Caco-2 (cell line): ENCODE results near the gene ST6GAL1. TPM values are rescaled to one million over a fixed set of nuclear protein-coding genes. Genes with fewer than 3 reads are reported as not detected.

Experiments used
- BruUV-seq: library from RNA; stranded (reverse); fragments of 400-500 nt; replicated peaks from 2 replicates; lab custom pipeline; 2021; lab: Mats Ljungman, UMichigan
- CTCF ChIA-PET: fragments of 300-600 bp; sonication (Branson Sonifier 250); formaldehyde crosslinking; loops from one replicate; lab custom pipeline; 2022; ENCODE audit warnings: antibody characterized with exemption; lab: Charles Lee
- POLR2A ChIA-PET: fragments of 300-600 bp; sonication (Branson Sonifier 250); formaldehyde crosslinking; loops from one replicate; lab custom pipeline; 2022; ENCODE audit warnings: antibody characterized with exemption; lab: Charles Lee
- DNase-seq, 2 experiments: peaks; one replicate each; pipeline versions ENCODE4 v3.0.0 to v3.0.0-alpha.2; 2020 to 2022
- H3K27me3 ChIP-seq: replicated peaks from 2 replicates; pipeline ENCODE4 v1.6.0; 2011; ENCODE audit warnings: low read length; ENCODE audit not compliant: control insufficient read depth, insufficient read depth
- H3K36me3 ChIP-seq: 2 replicates; pipeline ENCODE4 v1.5.1; 2011; ENCODE audit warnings: low read length; ENCODE audit not compliant: control insufficient read depth, insufficient read depth
- H3K4me1 ChIP-seq: fragments of 250-450 bp; sonication (Bioruptor Pico); 2 replicates; pipeline ENCODE4 v1.5.1; 2020; ENCODE audit warnings: mild to moderate bottlenecking
- H3K4me3 ChIP-seq: 2 replicates; pipeline ENCODE4 v1.5.1; 2011; ENCODE audit warnings: low read depth, mild to moderate bottlenecking, control low read depth, low read length
- H3K9me3 ChIP-seq: fragments of 250-450 bp; sonication (Bioruptor Pico); 2 replicates; pipeline ENCODE4 v1.5.1; 2020; ENCODE audit warnings: mild to moderate bottlenecking, moderate library complexity
- H3K27ac Mint-ChIP-seq: one replicate; pipeline ENCODE4 v1.8.0; 2022; ENCODE audit warnings: mixed read lengths; ENCODE audit not compliant: unreplicated experiment
- H3K27me3 Mint-ChIP-seq: one replicate; pipeline ENCODE4 v1.8.0; 2022; ENCODE audit warnings: mixed read lengths; ENCODE audit not compliant: insufficient read depth, unreplicated experiment
- H3K36me3 Mint-ChIP-seq: one replicate; pipeline ENCODE4 v1.8.0; 2022; ENCODE audit warnings: mild to moderate bottlenecking, mixed read lengths; ENCODE audit not compliant: insufficient read depth, unreplicated experiment
- H3K4me1 Mint-ChIP-seq: one replicate; pipeline ENCODE4 v1.8.0; 2022; ENCODE audit warnings: low read depth, mixed read lengths; ENCODE audit not compliant: unreplicated experiment
- H3K4me3 Mint-ChIP-seq: one replicate; pipeline ENCODE4 v1.8.0; 2022; ENCODE audit warnings: mild to moderate bottlenecking, moderate library complexity, mixed read lengths; ENCODE audit not compliant: unreplicated experiment
- H3K9me3 Mint-ChIP-seq: one replicate; pipeline ENCODE4 v1.8.0; 2022; ENCODE audit warnings: mixed read lengths; ENCODE audit not compliant: unreplicated experiment
- CTCF ChIP-seq, 2 experiments: fragments of 200-600 bp in 1 of 2; IDR thresholded peaks; 1 replicate in 1 of 2; 2 replicates in 1 of 2; pipeline versions ENCODE4 v1.5.1 to v1.8.0; 2011 to 2022; ENCODE audit warnings: antibody characterized with exemption in 1 of 2, control low read depth in 1 of 2, inconsistent platforms in 1 of 2, low read depth in 1 of 2, low read length in 1 of 2, mild to moderate bottlenecking in 1 of 2, moderate library complexity in 1 of 2; ENCODE audit not compliant: insufficient read depth in 1 of 2, severe bottlenecking in 1 of 2, unreplicated experiment in 1 of 2
- intact Hi-C: fragments of 100-400 bp; cut with micrococcal nuclease; formaldehyde crosslinking; loops from one replicate; pipeline ENCODE4 v1.10.0; 2022; ENCODE audit not compliant: unreplicated experiment
- total RNA-seq: library from RNA; stranded (reverse); gene quantifications from 2 replicates; pipeline ENCODE4 v1.2.3, GENCODE V29; 2022

Gene ST6GAL1
- total RNA-seq, 1 experiment from 2014 or later, result 34.6 TPM

DNA sequence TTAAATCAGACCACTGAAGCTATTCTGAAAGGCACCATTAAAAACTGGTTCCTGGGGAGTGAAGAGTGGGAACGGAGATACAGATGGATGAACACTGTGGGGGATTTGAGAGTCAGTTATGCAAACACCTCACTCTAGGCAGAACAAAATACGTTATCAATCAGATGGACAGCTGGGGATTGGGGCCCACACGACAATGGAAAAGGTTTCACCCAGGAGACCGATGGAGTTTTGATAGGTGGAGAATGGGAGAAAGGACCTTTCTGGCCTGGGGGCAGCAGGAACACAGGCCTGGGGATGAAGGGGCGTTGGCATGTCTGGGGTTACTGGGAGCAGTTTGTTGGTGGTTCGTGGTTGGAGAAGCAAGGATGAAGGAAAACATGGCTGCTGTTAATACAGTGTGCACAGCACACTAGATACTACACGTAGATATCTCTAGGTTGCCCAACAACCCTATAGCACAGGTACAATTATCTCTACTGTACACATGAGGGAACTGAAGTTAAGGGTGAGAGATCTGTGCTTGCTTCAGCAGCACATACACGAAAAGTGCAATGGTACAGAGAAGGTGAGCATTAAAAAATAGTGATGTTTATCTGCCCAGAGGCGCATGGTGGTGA lies 16.5 kb downstream of the ST6GAL1 start:
- no peaks in the 10 kb centered on the region for H3K36me3 ChIP-seq
- no peak overlapping the region for H3K27ac Mint-ChIP-seq
- BruUV-seq, result no TSS peak
- H3K9me3 Mint-ChIP-seq, result peaks cover 9% of the 10 kb centered on the region
- ChIA-PET POLR2A (no interaction called here), CTCF (no interaction called here)
- DNase-seq, result no peak
- peaks cover 6% of the 10 kb centered on the region for H3K4me1 Mint-ChIP-seq
- no peaks in the 10 kb centered on the region for H3K27me3 Mint-ChIP-seq
- no peak for TF ChIP-seq CTCF (IDR thresholded peaks at IDR 0.05; ENCODE audit: insufficient read depth in 1 of 2, low read depth in 1 of 2, low read length in 1 of 2, severe bottlenecking in 1 of 2, unreplicated experiment in 1 of 2)
- no peak overlapping the region for H3K4me3 Mint-ChIP-seq
- H3K9me3 ChIP-seq, result no peaks in the 10 kb centered on the region
- intact Hi-C loops, result no loop called here
- H3K4me1 ChIP-seq, result no peaks in the 10 kb centered on the region
- no peak overlapping the region for H3K4me3 ChIP-seq
- H3K36me3 Mint-ChIP-seq, result no peaks in the 10 kb centered on the region
- H3K27me3 ChIP-seq, result no peaks in the 10 kb centered on the region

- ChIA-PET CTCF (no interaction called here), POLR2A (no interaction called here)
- no peak overlapping the region for H3K4me3 Mint-ChIP-seq
- H3K4me1 ChIP-seq, result no peaks in the 10 kb centered on the region
- H3K4me3 ChIP-seq, result no peak overlapping the region
- BruUV-seq, result no TSS peak
- intact Hi-C loops, result no loop called here
- H3K27ac Mint-ChIP-seq, result no peak overlapping the region
- H3K27me3 Mint-ChIP-seq, result no peaks in the 10 kb centered on the region
- peaks cover 6% of the 10 kb centered on the region for H3K4me1 Mint-ChIP-seq
- no peaks in the 10 kb centered on the region for H3K9me3 ChIP-seq
- no peaks in the 10 kb centered on the region for H3K36me3 Mint-ChIP-seq
- no peaks in the 10 kb centered on the region for H3K36me3 ChIP-seq
- DNase-seq, result no peak
- no peaks in the 10 kb centered on the region for H3K27me3 ChIP-seq
- TF ChIP-seq CTCF (IDR thresholded peaks at IDR 0.05; ENCODE audit: insufficient read depth in 1 of 2, low read depth in 1 of 2, low read length in 1 of 2, severe bottlenecking in 1 of 2, unreplicated experiment in 1 of 2), result no peak
- peaks cover 9% of the 10 kb centered on the region for H3K9me3 Mint-ChIP-seq
Measured at GRCh38 chr3:186949281-186949982, 19.1 kb downstream of the ST6GAL1 start.

DNA sequence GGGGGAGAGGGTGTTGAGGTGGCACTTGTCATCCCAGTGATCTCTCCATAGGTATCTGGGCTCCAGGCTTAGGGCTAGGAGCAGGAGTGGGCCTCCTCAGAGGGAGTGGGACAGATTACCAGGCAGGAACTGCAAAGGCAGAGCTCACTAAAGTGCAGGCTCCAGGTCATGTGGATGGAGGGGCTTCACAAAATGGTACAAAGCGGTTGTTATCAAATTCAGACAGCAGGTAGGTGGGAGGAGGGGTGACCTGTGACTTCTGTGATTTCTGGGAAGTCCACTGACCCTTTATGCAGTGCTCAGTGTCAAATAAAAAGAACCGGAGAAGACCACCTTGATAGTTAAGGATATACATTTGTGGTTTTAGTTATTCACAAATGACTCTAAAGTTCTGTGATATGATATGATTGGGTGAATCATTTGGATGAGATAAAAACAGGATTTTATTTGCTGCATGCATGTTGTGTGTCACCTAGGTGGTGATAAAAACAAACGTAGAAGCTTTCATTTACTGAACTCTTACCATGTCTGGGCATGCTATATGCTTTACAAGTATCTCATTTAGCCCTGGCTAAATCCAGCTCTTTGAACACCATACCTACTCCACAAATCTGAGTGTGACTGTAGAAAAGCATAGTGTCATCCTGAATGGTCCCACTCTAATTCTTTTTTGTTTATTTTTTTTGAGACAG lies 20.2 kb downstream of the ST6GAL1 start:
- Histone ChIP-seq H3K4me1 (no peaks in the 10 kb centered on the region), H3K4me3 (no peak overlapping the region), H3K36me3 (no peaks in the 10 kb centered on the region), H3K9me3 (no peaks in the 10 kb centered on the region), H3K27me3 (no peaks in the 10 kb centered on the region)
- no peaks in the 10 kb centered on the region for H3K27me3 Mint-ChIP-seq
- BruUV-seq, result no TSS peak
- no peak overlapping the region for H3K4me3 Mint-ChIP-seq
- ChIA-PET POLR2A (no interaction called here), CTCF (no interaction called here)
- H3K9me3 Mint-ChIP-seq, result peaks cover 3% of the 10 kb centered on the region
- intact Hi-C loops, result no loop called here
- TF ChIP-seq CTCF (IDR thresholded peaks at IDR 0.05; ENCODE audit: insufficient read depth in 1 of 2, low read depth in 1 of 2, low read length in 1 of 2, severe bottlenecking in 1 of 2, unreplicated experiment in 1 of 2), result no peak
- no peaks in the 10 kb centered on the region for H3K36me3 Mint-ChIP-seq
- no peak for DNase-seq
- peaks cover 1% of the 10 kb centered on the region for H3K4me1 Mint-ChIP-seq
- no peak overlapping the region for H3K27ac Mint-ChIP-seq
